PC-9 (cell line): Measurements from ENCODE around the gene C21orf58.

Experiments
- EZH2 ChIP-seq: fragments of 200-600 bp; sonication (generic); IDR thresholded peaks from 2 replicates; pipeline ENCODE4 v1.8.0; 2017; ENCODE audit warnings: antibody characterized with exemption, low read depth
- TF ChIP-seq, protein P1 (sequence below): fragments of 200-600 bp; sonication (generic); conservative IDR thresholded peaks from 2 replicates; pipeline ENCODE4 v1.6.1; 2017; ENCODE audit warnings: mixed run types, antibody characterized with exemption, mild to moderate bottlenecking, moderate library complexity

DNA sequence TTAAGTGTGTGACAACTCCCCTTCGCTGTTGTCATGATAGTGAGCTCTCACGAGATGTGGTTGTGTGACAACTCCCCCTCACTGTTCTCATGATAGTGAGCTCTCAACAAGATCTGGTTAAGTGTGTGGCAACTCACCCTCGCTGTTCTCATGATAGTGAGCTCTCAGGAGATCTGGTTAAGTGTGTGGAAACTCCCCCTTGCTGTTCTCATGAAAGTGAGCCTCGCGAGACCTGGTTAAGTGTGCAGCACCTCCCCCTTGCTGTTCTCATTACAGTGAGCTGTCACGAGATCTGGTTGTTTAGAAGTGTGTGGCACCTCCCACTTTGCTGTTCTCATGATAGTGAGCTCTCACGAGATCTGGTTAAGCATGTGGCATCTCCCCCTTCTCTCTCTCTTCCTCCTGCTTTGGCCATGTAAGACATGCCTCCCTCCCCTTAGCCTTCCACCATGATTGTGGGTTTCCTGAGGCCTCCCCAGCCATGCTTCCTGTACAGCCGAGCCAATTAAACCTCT is 70.0 kb downstream of the C21orf58 start:
- TF ChIP-seq, protein P1, sequence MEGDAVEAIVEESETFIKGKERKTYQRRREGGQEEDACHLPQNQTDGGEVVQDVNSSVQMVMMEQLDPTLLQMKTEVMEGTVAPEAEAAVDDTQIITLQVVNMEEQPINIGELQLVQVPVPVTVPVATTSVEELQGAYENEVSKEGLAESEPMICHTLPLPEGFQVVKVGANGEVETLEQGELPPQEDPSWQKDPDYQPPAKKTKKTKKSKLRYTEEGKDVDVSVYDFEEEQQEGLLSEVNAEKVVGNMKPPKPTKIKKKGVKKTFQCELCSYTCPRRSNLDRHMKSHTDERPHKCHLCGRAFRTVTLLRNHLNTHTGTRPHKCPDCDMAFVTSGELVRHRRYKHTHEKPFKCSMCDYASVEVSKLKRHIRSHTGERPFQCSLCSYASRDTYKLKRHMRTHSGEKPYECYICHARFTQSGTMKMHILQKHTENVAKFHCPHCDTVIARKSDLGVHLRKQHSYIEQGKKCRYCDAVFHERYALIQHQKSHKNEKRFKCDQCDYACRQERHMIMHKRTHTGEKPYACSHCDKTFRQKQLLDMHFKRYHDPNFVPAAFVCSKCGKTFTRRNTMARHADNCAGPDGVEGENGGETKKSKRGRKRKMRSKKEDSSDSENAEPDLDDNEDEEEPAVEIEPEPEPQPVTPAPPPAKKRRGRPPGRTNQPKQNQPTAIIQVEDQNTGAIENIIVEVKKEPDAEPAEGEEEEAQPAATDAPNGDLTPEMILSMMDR = no peak
- no peak for TF ChIP-seq EZH2
